Measurements from ENCODE around the gene SMIM41. TPM values are rescaled to one million over a fixed set of nuclear protein-coding genes. Genes with fewer than 3 reads are reported as not detected.

Gene SMIM41
- total RNA-seq, 1 experiment from 2014 or later = not detected

DNA sequence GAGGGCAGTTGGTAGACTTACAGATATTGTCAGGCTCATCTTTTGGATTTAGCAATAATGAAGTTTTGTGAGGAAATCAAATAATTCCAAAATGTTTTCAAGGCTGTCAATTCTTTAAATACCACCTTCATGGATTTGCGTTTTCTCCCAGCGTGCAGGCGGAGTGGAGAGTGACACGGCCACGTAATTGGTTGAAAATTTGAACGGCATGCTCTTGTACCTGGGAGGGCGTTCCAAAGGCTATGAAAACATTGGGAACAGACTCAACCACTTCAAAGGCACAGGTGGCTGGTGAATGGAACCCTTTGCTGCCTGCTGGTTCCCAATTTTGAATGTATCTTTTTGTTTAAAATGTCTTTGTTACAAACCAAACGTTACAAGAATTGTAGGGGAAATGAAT, 12.4 kb downstream of the SMIM41 start:
- Histone ChIP-seq H3K4me2 (ENCODE audit: low read length) (no peak overlapping the region), H3K36me3 (ENCODE audit: low read depth, low read length) (no peaks in the 10 kb centered on the region), H3F3A (ENCODE audit: low read length, unreplicated experiment) (no peaks in the 10 kb centered on the region), H3K27me3 (ENCODE audit: low read length) (no peaks in the 10 kb centered on the region), H3K4me3 (ENCODE audit: low read length) (no peak overlapping the region), H3K4me1 (ENCODE audit: insufficient read depth, low read length) (no peaks in the 10 kb centered on the region), H3K79me2 (ENCODE audit: low read length) (no peaks in the 10 kb centered on the region), H3K9me3 (ENCODE audit: low read length) (no peaks in the 10 kb centered on the region), H3K27ac (ENCODE audit: low read length) (no peak overlapping the region), H3K9me2 (replicated peaks; ENCODE audit: low read length) (no peaks in the 10 kb centered on the region), H4K20me1 (ENCODE audit: low read length) (no peaks in the 10 kb centered on the region), H2AFZ (ENCODE audit: low read length) (no peak overlapping the region), H3K9ac (ENCODE audit: low read length) (no peak overlapping the region)
- ATAC-seq = no peak
- no peak for DNase-seq
- POLR2A ChIA-PET (ENCODE audit: unreplicated experiment) = no interaction called here
- BruUV-seq (replicated peaks) = no TSS peak
- TF ChIP-seq, protein P1, sequence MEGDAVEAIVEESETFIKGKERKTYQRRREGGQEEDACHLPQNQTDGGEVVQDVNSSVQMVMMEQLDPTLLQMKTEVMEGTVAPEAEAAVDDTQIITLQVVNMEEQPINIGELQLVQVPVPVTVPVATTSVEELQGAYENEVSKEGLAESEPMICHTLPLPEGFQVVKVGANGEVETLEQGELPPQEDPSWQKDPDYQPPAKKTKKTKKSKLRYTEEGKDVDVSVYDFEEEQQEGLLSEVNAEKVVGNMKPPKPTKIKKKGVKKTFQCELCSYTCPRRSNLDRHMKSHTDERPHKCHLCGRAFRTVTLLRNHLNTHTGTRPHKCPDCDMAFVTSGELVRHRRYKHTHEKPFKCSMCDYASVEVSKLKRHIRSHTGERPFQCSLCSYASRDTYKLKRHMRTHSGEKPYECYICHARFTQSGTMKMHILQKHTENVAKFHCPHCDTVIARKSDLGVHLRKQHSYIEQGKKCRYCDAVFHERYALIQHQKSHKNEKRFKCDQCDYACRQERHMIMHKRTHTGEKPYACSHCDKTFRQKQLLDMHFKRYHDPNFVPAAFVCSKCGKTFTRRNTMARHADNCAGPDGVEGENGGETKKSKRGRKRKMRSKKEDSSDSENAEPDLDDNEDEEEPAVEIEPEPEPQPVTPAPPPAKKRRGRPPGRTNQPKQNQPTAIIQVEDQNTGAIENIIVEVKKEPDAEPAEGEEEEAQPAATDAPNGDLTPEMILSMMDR (conservative IDR thresholded peaks at IDR 0.05; ENCODE audit: low read depth, low read length) = no peak
- no peak for TF ChIP-seq EZH2phosphoT487 (IDR thresholded peaks at IDR 0.05; ENCODE audit: borderline replicate concordance, low read length)
- CTCF ChIA-PET = no interaction called here
- intact Hi-C loops (cut with micrococcal nuclease) = no loop called here

DNA sequence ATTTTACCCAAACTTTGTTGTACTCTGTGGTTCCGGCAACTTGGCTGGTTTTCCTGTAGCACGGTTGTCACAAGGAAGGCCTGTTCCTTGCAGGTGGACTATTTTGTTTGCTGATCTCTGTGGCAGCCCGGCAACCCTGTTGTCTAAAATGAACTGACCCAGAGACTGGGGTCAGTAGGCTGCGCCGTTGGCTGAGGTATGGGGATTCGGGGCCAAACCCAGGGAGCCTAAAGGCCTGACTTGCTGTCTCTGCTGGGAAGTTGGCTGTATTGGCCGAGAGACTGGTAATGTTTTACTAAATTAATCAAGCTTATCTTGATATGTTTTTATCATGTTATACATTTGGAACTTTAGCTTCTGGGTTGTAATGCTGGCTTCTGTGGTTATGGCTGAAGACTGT, 13.8 kb downstream of the SMIM41 start:
- Histone ChIP-seq H3K79me2 (ENCODE audit: low read length) (no peaks in the 10 kb centered on the region), H3K9me3 (ENCODE audit: low read length) (no peaks in the 10 kb centered on the region), H3K36me3 (ENCODE audit: low read depth, low read length) (no peaks in the 10 kb centered on the region), H3K4me2 (ENCODE audit: low read length) (no peak overlapping the region), H3K4me3 (ENCODE audit: low read length) (no peak overlapping the region), H3K27me3 (ENCODE audit: low read length) (no peaks in the 10 kb centered on the region), H3K27ac (ENCODE audit: low read length) (no peak overlapping the region), H3K4me1 (ENCODE audit: insufficient read depth, low read length) (no peaks in the 10 kb centered on the region), H3F3A (ENCODE audit: low read length, unreplicated experiment) (no peaks in the 10 kb centered on the region), H3K9ac (ENCODE audit: low read length) (no peak overlapping the region), H3K9me2 (replicated peaks; ENCODE audit: low read length) (no peaks in the 10 kb centered on the region), H4K20me1 (ENCODE audit: low read length) (no peaks in the 10 kb centered on the region), H2AFZ (ENCODE audit: low read length) (no peak overlapping the region)
- ChIA-PET POLR2A (ENCODE audit: unreplicated experiment) (no interaction called here), CTCF (no interaction called here)
- no TSS peak for BruUV-seq (replicated peaks)
- DNase-seq = no peak
- no peak for TF ChIP-seq EZH2 (IDR thresholded peaks at IDR 0.05; ENCODE audit: low read length, unreplicated experiment)
- no peak for TF ChIP-seq EZH2phosphoT487 (IDR thresholded peaks at IDR 0.05; ENCODE audit: borderline replicate concordance, low read length)
- TF ChIP-seq, protein P1 (conservative IDR thresholded peaks at IDR 0.05; ENCODE audit: low read depth, low read length) = no peak
- ATAC-seq = no peak
- intact Hi-C loops (cut with micrococcal nuclease) = no loop called here

DNA sequence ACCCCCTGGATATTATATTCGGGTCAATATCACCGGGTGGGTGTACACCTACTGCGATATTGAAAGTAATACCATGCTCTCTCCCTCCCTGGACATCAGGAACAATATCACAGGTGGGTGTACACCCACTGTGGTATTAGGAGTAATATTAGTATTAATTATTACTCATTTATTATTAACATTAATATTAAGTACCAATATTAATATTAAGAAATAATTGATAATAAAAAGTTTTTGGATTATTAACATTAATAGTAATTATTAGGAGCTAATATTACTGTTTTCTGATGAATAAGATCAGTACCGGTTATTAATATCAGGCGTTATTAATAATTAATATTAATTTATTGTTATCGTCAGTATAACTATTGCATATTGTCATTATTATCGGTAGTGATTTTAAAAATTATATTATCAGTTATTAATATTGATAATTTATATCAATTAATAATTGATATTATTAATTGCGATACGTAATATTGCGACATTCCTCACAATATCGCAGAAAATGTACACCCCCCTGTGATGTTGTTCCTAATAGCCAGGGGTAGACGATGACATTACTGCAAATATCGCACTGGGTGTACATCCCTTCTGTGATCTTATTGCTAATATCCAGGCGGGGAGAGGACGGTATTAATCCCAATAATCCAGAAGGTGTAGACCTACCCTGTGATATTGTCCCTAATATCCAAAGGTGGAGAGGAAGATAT, 17.0 kb downstream of the SMIM41 start:
- intact Hi-C loops (cut with micrococcal nuclease) = no loop called here
- Histone ChIP-seq H3K4me2 (ENCODE audit: low read length) (no peak overlapping the region), H3K4me3 (ENCODE audit: low read length) (no peak overlapping the region), H3F3A (ENCODE audit: low read length, unreplicated experiment) (no peaks in the 10 kb centered on the region), H3K27ac (ENCODE audit: low read length) (no peak overlapping the region), H2AFZ (ENCODE audit: low read length) (no peak overlapping the region), H3K9me3 (ENCODE audit: low read length) (no peaks in the 10 kb centered on the region), H3K9me2 (replicated peaks; ENCODE audit: low read length) (no peaks in the 10 kb centered on the region), H3K79me2 (ENCODE audit: low read length) (no peaks in the 10 kb centered on the region), H3K36me3 (ENCODE audit: low read depth, low read length) (no peaks in the 10 kb centered on the region), H3K4me1 (ENCODE audit: insufficient read depth, low read length) (no peaks in the 10 kb centered on the region), H3K9ac (ENCODE audit: low read length) (no peak overlapping the region), H3K27me3 (ENCODE audit: low read length) (no peaks in the 10 kb centered on the region), H4K20me1 (ENCODE audit: low read length) (no peaks in the 10 kb centered on the region)
- CTCF ChIA-PET = no interaction called here
- TF ChIP-seq EZH2phosphoT487 (IDR thresholded peaks at IDR 0.05; ENCODE audit: borderline replicate concordance, low read length) (no peak), EZH2 (IDR thresholded peaks at IDR 0.05; ENCODE audit: low read length, unreplicated experiment) (no peak)
- TF ChIP-seq, protein P1 (conservative IDR thresholded peaks at IDR 0.05; ENCODE audit: low read depth, low read length) = no peak
- ATAC-seq (no peak), DNase-seq (no peak)
- POLR2A ChIA-PET (ENCODE audit: unreplicated experiment) = no interaction called here
- no TSS peak for BruUV-seq (replicated peaks)

All from PC-3 (cell line).